ENCODE results near the gene PDYN.

PDYN gene

GRCh38 chr20:1994627-1995026, 769 bp upstream of the PDYN start:
- no peak for DNase-seq (ENCODE audit: low read depth)

- no peak for DNase-seq (ENCODE audit: low read depth)
Observed at GRCh38 chr20:1992359-1993110, 1.3 kb downstream of the PDYN start.

- peak; percentile 4 for DNase-seq (ENCODE audit: low read depth)
Observed at GRCh38 chr20:1987826-1988225, 6.0 kb downstream of the PDYN start.

DNA sequence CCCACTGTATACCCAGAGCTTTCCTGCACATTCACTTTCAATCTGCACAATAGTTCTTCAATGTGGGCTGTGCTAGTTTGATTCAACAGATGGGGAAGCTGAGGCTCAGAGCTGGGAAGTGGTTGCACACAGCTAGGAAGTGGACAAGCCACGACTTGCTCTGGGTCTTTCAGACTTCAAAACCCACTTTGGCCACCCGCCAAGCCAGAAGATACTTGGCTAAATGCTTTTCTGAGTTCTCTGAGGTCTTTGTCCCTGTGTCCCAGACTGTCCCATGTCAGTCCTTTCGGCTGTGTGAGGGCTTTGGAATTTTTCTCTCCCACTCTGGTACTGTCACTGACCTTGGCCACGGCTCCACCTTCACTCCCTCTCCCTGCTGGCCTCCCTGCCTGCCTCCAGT, 10.6 kb downstream of the PDYN start:
- no peak for DNase-seq (ENCODE audit: low read depth)

DNA sequence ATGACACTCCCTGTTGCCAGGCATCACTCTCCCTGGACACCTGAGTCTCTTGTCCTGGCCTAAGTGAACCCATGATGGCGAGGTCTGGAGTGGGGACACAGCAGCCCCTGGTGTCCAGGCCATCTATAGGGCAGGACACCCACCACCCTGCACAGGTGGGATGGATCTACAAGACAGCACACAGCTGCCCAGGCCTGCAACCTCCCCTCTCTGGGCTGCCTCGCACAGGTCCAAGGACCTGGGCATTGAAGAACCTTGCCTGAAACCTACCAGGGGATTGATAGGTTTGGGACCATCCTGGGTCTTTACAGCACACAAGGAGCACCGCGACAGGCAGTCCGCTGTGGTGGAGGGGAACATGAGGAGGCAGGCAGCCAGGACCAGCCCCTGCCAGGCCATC, 11.2 kb downstream of the PDYN start:
- no peak for DNase-seq (ENCODE audit: low read depth)

DNA sequence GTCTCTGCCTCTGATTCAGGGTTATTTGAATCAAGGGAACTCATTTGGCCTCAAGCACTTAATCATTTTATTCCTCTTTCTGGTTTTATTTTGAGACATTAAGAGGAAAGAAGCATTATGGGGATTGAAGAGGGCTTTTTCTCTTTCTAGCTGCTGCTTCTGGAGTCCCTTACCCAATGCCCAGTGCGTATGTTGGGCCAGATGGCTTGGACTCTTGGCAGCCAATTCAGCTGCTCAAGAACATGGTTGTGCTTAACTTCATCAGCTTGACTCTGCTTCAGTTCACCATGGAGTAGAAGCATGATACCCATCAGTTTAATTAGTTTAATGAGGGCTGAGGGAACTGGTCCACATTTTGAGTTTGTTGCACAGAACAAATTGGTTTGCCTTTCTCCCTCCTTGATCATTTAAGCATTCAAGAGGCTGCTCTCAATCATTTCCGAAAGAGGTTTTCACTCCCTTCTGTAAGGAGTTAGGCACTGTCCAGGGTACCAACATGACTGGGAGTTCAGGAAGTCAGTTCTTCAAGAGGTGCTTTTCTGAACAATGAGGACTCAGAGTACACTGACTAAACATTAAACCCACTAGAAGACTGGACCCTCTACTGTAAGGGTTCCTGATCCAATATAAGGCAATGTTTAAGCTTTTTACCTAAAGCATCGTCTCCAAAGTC, 14.6 kb downstream of the PDYN start:
- no peak for DNase-seq (ENCODE audit: low read depth)

DNA sequence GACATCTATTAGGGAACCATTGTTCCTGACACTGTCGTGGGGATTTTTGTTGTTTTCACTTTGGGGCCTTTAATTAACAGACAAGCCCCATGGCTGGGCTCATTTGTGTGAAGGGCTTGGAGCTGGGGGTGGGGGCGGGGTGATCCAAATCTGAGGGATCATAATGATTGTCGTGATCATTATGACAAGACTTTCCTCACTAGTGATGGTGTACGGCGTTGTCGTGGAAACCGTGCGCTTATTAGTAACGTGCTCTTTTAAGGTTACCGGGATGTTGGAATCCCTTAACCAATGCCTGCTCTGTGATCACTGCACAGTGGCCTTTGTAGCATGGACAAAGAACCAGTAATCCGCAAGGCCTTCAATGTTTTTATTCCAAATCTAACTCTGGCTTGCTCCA, 18.6 kb downstream of the PDYN start:
- no peak for DNase-seq (ENCODE audit: low read depth)

DNA sequence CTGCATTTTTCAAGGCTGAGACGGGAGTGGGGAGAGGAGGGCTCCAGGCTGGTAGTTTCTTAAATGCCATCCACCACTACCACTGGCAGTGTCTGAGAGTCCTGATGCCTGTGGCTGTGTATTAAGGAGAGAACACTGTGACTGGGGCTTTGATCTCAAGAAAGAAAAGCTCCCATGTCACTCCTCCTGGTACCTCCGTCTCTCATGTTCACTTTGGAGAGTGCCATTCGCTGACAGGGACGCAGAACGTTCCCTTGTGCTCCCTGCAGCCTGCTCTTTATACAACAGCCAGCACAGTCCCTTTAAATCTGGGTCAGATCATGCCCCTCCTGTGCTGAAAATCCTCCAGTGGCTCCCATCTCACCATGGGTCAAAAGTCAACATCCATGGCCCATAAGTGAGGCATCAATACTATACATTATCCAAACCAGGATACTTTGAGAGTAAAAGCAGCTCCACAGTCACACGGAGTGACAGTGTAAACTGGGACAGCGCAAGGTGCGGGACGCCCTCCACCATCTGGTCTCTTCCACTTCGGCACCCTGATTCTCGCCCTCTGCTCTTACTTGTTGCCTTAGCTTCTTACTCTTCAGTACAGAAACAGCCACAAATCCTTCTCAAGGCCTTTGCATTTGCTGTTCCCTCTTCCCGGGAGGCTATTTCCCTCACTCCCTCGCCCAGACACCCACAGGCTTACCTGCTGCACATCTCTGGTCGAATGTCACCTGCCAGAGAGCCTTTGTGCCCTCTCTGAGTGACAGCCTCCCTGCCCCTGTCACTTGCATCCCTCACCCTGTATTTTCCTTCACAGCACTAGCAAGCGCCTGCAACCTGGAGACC, 20.0 kb downstream of the PDYN start:
- no peak for DNase-seq (ENCODE audit: low read depth)

DNA sequence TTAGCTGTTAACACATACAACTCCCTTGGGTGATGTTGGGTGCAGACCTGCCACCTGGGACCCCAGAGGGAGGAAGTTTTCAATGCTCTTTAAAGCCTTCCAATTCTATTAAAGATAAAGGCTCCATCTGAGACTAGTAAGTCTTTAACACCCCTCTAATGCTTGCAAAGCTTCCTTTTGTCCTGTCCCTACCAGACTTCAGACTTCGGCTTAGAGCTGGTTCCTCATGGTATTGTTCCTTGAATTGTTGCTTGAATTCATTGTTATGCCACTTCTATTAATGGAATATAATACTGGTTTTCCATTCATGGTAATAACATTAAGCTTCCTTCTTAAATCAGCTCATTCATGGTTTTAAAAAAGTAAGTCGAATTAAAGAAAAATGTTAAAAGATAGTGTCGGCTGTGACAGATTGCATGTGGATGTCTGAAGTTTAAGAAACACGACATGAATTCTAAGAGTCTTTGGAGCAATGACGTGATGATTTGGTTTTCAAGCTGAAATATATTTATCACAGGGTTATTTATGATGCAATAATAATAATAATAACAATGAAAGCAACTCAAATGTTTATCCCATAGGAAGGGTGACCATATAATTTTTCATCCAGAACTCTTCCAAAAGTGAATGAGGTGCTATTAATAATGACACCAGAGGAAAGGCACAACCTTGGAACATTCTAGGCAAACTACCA, 21.8 kb downstream of the PDYN start:
- DNase-seq (ENCODE audit: low read depth), result no peak

DNA sequence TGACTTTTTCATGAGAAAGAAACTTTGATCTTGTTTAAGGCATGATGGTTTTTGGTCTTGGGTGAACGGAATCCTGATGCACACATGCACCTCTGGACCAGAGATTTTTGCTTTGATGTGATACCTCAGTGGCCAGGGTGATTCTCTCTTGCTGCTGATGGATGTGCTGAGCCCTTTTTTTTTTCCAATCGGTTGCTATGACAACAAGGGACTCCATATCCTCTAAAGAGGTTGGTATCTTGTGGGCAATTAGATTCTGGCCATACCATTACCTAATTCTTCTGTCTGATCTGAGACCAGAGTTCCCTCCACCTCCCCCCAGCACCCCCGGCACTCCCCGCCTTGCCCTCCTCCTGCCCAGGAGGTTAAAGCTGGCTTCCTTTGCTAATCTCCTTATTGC, 24.9 kb downstream of the PDYN start:
- DNase-seq (ENCODE audit: low read depth), result no peak

- DNase-seq (ENCODE audit: low read depth), result peak; percentile 66
Observed at GRCh38 chr20:1965520-1966351, 28.1 kb downstream of the PDYN start.

GRCh38 chr20:1964659-1965405, 29.0 kb downstream of the PDYN start:
- peak; percentile 12 for DNase-seq (ENCODE audit: low read depth)

DNA sequence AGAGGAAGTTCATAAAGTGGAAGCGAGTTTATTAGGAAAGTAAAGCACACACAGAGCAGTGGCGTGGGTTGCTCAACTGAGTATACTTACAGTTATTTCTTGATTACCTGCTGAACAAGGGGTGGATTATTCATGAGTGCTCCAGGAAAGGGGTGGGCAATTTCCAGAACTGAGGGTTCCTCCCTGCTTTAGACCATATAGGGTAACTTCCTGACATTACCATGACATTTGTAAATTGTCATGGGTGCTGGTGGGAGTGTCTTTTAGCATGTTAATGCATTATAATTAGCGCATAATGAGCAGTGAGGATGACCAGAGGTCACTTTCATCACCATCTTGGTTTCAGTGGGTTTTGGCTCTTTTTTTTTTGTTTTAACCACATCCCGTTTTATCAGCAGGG, 29.8 kb downstream of the PDYN start:
- DNase-seq (ENCODE audit: low read depth), result no peak

DNA sequence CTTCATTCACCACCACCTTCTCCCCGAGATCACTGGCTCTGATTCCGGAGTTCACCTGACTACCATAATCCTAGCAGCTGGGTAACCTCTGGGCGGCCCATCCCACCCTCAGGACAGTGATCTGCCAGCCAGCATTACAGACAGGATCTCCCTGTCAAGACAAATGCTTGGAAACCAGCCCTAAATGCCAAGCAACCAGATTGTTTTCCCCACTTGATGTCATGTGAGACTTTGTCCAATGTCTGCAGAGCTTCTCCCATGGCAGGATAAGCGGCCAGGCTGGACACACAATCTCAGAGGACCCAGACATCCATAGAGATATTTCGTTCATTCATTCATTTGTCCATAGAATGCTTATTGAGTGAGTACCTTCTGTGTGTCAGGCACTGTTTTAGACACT, 32.5 kb downstream of the PDYN start:
- no peak for DNase-seq (ENCODE audit: low read depth)

- no peak for DNase-seq (ENCODE audit: low read depth)
Observed at GRCh38 chr20:1959156-1959555, 34.7 kb downstream of the PDYN start.

GRCh38 chr20:1958426-1958825, 35.4 kb downstream of the PDYN start:
- no peak for DNase-seq (ENCODE audit: low read depth)

DNA sequence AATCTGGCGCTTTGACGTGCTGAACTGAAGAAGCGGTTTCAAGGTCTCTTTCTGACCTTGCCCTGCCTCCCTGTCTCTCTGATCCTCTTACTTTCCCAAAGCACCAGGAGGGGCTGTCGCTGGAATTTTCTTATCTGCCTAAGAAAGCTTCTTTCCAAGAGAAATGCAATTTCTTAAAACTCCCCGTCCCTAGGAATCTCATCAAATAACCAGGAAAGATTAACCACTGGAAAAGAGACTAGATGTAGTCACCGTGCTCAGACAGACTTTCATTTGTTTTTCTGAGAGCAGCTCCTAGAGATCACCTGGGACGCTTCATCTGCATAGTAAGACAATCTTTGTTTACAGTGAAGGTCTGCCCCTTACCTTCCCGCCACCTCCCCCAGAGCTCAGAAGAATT, 38.6 kb downstream of the PDYN start:
- DNase-seq (ENCODE audit: low read depth), result no peak

GRCh38 chr20:1953621-1954020, 40.2 kb downstream of the PDYN start:
- DNase-seq (ENCODE audit: low read depth), result no peak

GRCh38 chr20:1952737-1953530, 40.9 kb downstream of the PDYN start:
- no peak for DNase-seq (ENCODE audit: low read depth)
